Duodenal mucosa (tissue), 2 donors: ENCODE results near the gene CDC42BPG.

Experiments
- H3K27ac ChIP-seq: one replicate; pipeline ENCODE4 v1.7.0; 2013; ENCODE audit warnings: low read depth, low read length
- H3K27me3 ChIP-seq, 2 donors: one replicate each; pipeline ENCODE4 v1.7.0; 2013; ENCODE audit warnings: low read length in 2 of 2, control low read depth in 1 of 2; ENCODE audit not compliant: insufficient read depth in 2 of 2, control insufficient read depth in 1 of 2
- H3K36me3 ChIP-seq, 2 donors: one replicate each; pipeline ENCODE4 v1.7.0; 2013; ENCODE audit warnings: low read length in 2 of 2, control low read depth in 1 of 2; ENCODE audit not compliant: insufficient read depth in 2 of 2, control insufficient read depth in 1 of 2
- H3K4me1 ChIP-seq, 2 donors: one replicate each; pipeline ENCODE4 v1.7.0; 2013; ENCODE audit warnings: low read length in 2 of 2, control low read depth in 1 of 2; ENCODE audit not compliant: insufficient read depth in 2 of 2, control insufficient read depth in 1 of 2
- H3K4me3 ChIP-seq, 2 donors: one replicate each; pipeline ENCODE4 v1.7.0; 2013; ENCODE audit warnings: low read length in 2 of 2, low read depth in 1 of 2
- H3K9ac ChIP-seq, 2 donors: one replicate each; pipeline ENCODE4 v1.7.0; 2013; ENCODE audit warnings: low read length in 2 of 2, low read depth in 1 of 2
- H3K9me3 ChIP-seq, 2 donors: one replicate each; pipeline ENCODE4 v1.7.0; 2013; ENCODE audit warnings: low read length in 2 of 2, control low read depth in 1 of 2; ENCODE audit not compliant: control insufficient read depth in 1 of 2

CDC42BPG gene

GRCh38 chr11:64844330-64845128 is at the start of gene CDC42BPG:
Gene CDC42BPG, minus strand, starts transcription at chr11:64844653. Its CDS starts 84 bp downstream, at chr11:64844569.
- Histone ChIP-seq H3K27me3 (no peaks in the 10 kb centered on the region), H3K4me1 (peaks cover 22 to 47% of the 10 kb centered on the region in 2 donors), H3K4me3 (peak within 1 kb of the TSS; percentile 84 to 86), H3K9ac (peak within 1 kb of the TSS; percentile 81 to 87), H3K9me3 (no peaks in the 10 kb centered on the region), H3K36me3 (peaks cover 0 to 12% of the 10 kb centered on the region in 2 donors), H3K27ac (peak within 1 kb of the TSS; percentile 75)

GRCh38 chr11:64893194-64894069 is 49.0 kb upstream of the CDC42BPG start:
- Histone ChIP-seq H3K9ac (peak overlapping the region; percentile 87 to 95), H3K4me3 (peak overlapping the region; percentile 82 to 91), H3K27ac (peak overlapping the region; percentile 92), H3K9me3 (no peaks in the 10 kb centered on the region), H3K27me3 (no peaks in the 10 kb centered on the region), H3K36me3 (peaks cover 33 to 41% of the 10 kb centered on the region in 2 donors), H3K4me1 (peaks cover 13 to 23% of the 10 kb centered on the region in 2 donors)

GRCh38 chr11:64892838-64893193 is 48.4 kb upstream of the CDC42BPG start:
- Histone ChIP-seq H3K27me3 (no peaks in the 10 kb centered on the region), H3K27ac (peak overlapping the region; percentile 92), H3K9me3 (no peaks in the 10 kb centered on the region), H3K36me3 (peaks cover 28 to 35% of the 10 kb centered on the region in 2 donors), H3K4me3 (peak overlapping the region; percentile 82 to 91), H3K4me1 (peaks cover 17 to 29% of the 10 kb centered on the region in 2 donors), H3K9ac (peak overlapping the region; percentile 80 to 95)

- H3K27me3 ChIP-seq, result no peaks in the 10 kb centered on the region
- peak overlapping the region; percentile 92 for H3K27ac ChIP-seq
- H3K4me1 ChIP-seq, result peaks cover 19 to 31% of the 10 kb centered on the region in 2 donors
- peaks cover 27 to 31% of the 10 kb centered on the region in 2 donors for H3K36me3 ChIP-seq
- H3K9me3 ChIP-seq, result no peaks in the 10 kb centered on the region
- peak overlapping the region; percentile 82 to 91 for H3K4me3 ChIP-seq
- H3K9ac ChIP-seq, result peak overlapping the region; percentile 80 to 95
Observed at GRCh38 chr11:64892411-64892831, 48.0 kb upstream of the CDC42BPG start.

- Histone ChIP-seq H3K9ac (peak overlapping the region; percentile 80 to 95), H3K4me1 (peaks cover 21 to 31% of the 10 kb centered on the region in 2 donors), H3K4me3 (peak overlapping the region; percentile 82 to 91)
Observed at GRCh38 chr11:64891880-64892279, 47.4 kb upstream of the CDC42BPG start.

GRCh38 chr11:64891215-64891848 is 46.9 kb upstream of the CDC42BPG start:
- Histone ChIP-seq H3K4me3 (peak overlapping the region; percentile 82 to 91), H3K9ac (peak overlapping the region; percentile 87 to 95), H3K9me3 (no peaks in the 10 kb centered on the region), H3K4me1 (peaks cover 21 to 31% of the 10 kb centered on the region in 2 donors), H3K27ac (peak overlapping the region; percentile 92), H3K27me3 (no peaks in the 10 kb centered on the region), H3K36me3 (peaks cover 21 to 24% of the 10 kb centered on the region in 2 donors)

More at GRCh38 chr11:64891880-64892279, 47.4 kb upstream of the CDC42BPG start:
- Histone ChIP-seq H3K9me3 (no peaks in the 10 kb centered on the region), H3K27ac (peak overlapping the region; percentile 92), H3K36me3 (peaks cover 24 to 27% of the 10 kb centered on the region in 2 donors), H3K27me3 (no peaks in the 10 kb centered on the region)

- Histone ChIP-seq H3K4me3 (peak overlapping the region; percentile 82 to 91), H3K36me3 (peaks cover 21 to 24% of the 10 kb centered on the region in 2 donors), H3K27me3 (no peaks in the 10 kb centered on the region), H3K4me1 (peaks cover 29 to 32% of the 10 kb centered on the region in 2 donors), H3K9ac (peak overlapping the region; percentile 87 to 95), H3K27ac (peak overlapping the region; percentile 92), H3K9me3 (no peaks in the 10 kb centered on the region)
Observed at GRCh38 chr11:64890522-64890939, 46.1 kb upstream of the CDC42BPG start.

- no peaks in the 10 kb centered on the region for H3K9me3 ChIP-seq
- peaks cover 26 to 29% of the 10 kb centered on the region in 2 donors for H3K4me1 ChIP-seq
- H3K36me3 ChIP-seq, result peaks cover 21 to 24% of the 10 kb centered on the region in 2 donors
- peak overlapping the region; percentile 33 to 67 for H3K9ac ChIP-seq
- no peaks in the 10 kb centered on the region for H3K27me3 ChIP-seq
- H3K27ac ChIP-seq, result peak overlapping the region; percentile 92
- peak overlapping the region; percentile 38 to 55 for H3K4me3 ChIP-seq
Observed at GRCh38 chr11:64888729-64889511, 44.5 kb upstream of the CDC42BPG start.

GRCh38 chr11:64888406-64888728 is 43.9 kb upstream of the CDC42BPG start:
- Histone ChIP-seq H3K4me1 (peaks cover 26% of the 10 kb centered on the region in 2 donors), H3K9ac (peak overlapping the region; percentile 33 to 75), H3K27me3 (no peaks in the 10 kb centered on the region), H3K36me3 (peaks cover 21 to 24% of the 10 kb centered on the region in 2 donors), H3K9me3 (no peaks in the 10 kb centered on the region), H3K4me3 (peak overlapping the region; percentile 36 to 61), H3K27ac (peak overlapping the region; percentile 85)
